IPS-NIHi11 (cell line): ENCODE results near the gene DBX2.
"Not testable (repeated sequence)": the region's sequence is repeated elsewhere in the genome, so short reads cannot be mapped to it uniquely, and the experiment has no call there.

ENCODE experiments used
- DNase-seq: peaks from one replicate; pipeline ENCODE4 v3.0.0; 2012; ENCODE audit warnings: mixed read lengths, low spot score

DBX2 gene

DNA sequence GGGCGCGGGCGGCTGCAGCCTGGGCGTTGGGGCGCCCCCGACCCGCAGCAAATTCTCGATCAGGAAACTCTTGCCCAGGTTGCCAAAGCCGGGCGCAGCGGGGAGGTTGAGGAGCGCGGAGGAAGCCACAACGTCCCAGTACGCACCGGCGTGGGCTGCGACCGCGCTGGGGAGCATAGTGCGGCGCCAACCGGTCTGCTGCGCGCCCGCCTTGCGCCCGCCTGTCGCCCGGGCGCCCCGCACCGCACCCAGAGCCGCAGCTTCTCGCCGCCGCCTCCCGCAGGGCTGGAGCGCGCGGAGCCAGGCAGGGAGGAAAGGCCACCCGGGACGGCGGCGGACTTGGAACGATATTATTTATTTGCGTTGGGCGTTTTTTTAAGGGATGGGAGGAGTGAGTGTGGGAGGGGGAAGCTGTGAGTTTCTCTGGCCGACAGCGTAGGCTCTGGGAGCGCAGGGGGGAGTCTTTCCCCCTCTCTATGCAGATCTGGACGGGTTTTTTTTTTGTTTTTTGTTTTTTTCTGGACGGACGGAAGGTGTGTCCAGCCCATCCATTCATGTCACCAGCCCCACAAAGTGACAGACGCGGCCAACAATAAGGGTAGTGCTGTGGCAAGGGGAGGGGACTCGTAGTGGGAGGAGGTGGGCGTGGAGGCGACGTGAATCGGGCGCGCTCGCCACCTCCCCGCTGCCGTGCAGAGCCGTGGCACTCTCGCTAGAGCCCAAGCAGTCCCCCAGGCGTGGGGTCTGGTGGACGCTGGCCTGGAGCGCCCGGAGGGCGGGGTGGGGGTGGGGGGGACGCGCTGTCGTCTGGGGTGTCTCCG, at the start of gene DBX2:
Gene DBX2 (minus strand): TSS at position 349 of the 821 bp plus-strand sequence. CDS start 172 bp downstream, at position 177.
- DNase-seq: peak; percentile 64

DNA sequence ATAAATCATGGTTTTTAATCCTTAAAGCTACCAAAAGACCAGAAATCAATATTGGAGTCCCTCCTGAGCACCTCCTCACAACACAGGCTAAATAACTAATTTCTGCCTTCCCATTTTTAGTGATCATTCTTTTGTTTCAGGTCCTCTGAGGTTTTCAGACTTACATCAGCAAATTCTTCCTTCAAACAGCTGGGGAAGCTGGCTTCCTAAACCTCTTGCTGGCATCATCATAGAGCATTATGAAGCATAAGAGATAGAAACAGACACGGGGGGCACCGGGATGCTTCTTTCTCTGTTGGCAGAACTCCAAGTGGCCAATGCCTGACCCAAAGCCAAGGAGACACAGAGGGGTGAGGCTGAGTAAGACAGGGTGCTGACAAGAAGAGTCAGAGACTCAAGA, 47.9 kb upstream of the DBX2 start:
- no peak for DNase-seq

DNA sequence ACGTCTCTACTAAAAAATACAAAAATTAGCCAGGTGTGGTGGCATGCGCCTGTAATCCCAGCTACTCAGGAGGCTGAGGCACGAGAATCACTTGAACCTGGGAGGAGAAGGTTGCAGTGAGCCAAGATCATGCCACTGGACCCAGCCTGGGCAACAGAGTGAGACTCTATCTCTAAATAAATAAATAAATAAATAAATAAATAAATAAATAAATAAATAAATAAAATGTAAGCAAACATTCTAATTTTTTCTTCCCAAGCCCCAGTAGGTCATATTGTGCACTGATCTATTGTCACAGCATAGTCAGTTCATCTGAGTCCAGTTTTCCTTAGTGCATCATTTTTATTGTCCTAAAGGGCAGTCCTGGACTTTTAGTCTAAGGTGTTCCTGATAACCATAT, 44.5 kb upstream of the DBX2 start:
- not testable (repeated sequence) for DNase-seq

DNA sequence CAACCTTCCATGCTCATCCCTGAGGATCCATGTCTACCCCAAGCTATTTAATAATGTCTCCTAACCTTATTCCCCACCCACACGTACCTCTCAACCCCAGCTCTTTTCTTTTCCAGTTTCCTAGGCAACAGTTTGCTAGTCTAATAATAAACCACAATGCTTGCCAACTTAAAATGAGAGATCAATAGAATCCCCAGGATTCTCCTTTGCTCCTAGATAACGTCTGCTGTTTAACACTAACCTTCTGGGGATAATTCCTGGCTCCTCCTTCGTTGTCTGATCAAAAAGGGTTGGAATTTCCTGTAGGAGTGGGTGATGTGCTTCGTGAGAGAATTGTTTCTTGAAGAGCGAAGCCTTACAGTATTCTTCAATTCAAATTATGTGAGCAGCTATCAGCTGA, 42.2 kb upstream of the DBX2 start:
- no peak for DNase-seq

DNA sequence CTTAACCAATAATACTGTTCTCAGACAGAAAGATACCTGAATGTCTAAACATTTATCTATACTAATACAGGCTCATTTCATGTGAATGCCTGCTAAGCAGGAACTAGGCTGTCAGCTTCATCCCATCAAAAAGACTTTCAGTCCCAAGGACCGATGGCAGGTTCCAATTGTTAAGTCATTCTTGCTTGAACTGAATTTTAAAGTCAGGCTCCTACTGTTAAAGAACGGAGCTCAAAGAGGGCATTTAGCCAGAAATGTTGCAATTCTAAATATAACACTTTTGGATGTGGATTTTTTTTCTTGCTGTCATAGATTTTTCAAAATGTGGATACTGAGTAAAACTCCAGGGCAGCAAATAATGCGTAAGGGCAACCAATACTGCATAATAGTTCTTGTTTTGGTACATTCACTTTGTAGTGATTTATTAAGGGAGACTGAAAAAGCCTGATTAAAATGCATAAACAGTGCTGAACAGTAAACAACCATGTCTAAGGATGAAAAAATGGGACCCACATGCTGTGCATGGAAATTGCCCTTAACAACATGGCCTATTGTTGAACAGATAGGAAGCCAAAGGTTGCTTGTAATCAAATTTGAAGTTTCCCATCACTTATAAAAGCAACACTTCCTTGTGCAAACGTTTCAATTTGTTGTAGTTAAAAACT, 38.6 kb upstream of the DBX2 start:
- DNase-seq: no peak

DNA sequence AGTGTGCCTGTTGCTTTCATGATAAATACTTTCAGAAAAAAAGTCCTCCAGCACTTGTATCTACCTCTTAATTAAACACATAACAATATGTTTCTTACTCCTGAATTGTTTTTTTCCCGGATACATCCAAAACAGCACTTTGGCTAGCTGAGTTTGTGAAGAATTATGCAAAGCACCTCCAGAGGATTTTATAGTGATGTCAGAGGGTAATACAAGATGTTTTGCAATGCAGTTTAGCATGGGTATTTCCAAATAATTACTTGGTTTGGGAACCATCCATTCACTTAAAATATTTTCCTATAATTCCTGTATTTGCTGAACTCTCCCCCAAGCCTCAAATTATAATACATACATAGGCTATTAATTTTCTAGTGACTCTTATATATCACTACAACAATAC, 37.7 kb upstream of the DBX2 start:
- DNase-seq: no peak

DNA sequence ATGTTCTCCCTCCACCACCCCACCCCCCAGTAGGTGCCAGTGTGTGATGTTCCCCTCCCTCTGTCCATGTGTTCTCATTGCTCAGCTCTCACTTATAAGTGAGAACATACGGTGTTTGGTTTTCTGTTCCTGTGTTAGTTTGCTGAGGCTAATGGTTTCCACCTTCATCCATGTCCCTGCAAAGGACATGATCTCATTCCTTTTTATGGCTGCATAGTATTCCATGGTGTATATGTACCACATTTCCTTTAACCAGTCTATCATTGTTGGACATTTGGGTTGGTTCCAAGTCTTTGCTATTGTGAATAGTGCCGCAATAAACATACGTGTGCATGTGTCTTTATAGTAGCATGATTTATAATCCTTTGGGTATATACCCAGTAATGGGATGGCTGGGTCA, 33.3 kb upstream of the DBX2 start:
- not testable (repeated sequence) for DNase-seq

DNA sequence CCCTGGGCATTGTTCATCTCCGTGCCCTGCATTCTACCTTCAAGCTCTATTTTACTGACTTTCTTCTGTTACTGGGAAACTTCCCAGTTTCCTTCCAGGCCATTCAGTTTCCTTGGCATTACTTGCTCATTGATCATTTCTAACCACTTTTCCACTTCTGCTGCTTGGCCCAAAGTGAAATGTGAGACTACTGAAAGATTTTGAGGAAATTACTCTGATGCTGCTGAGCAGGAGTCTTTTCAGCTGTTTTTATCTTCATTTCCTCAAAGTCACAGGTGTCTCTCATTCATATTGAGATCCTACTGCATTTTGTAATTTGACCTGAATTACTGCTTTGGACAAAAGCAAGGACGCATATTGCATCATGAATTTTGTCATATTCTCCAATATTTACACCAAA, 26.4 kb upstream of the DBX2 start:
- DNase-seq: no peak

DNA sequence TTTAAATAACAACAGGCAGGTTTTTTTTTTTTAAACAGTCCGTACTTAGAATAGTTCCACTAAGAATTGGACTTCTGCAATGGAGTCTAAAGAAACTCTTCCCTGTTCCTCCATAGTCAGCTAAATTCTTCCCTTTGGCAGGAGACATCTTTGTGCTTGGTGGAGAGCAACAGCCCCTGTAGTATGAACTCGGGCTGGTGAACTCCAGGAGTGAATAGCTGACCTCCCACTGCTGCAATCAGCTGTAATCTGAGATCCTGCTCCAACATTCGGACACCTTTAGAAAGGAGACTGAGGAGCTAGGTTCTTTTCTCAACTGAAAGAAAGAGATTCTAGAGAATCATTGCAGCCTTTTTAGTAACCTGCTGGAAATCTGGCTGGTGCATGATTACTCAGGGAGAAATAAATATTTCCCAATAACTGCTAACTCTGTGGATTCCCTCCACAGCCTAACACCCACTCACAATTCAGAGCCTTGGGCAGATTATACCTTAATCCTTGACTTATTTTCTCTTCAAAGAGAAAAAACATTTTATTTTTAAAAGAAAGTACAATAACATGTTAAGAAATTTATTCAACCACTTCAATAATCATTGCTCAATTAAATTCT, 25.6 kb upstream of the DBX2 start:
- DNase-seq: peak; percentile 63

DNA sequence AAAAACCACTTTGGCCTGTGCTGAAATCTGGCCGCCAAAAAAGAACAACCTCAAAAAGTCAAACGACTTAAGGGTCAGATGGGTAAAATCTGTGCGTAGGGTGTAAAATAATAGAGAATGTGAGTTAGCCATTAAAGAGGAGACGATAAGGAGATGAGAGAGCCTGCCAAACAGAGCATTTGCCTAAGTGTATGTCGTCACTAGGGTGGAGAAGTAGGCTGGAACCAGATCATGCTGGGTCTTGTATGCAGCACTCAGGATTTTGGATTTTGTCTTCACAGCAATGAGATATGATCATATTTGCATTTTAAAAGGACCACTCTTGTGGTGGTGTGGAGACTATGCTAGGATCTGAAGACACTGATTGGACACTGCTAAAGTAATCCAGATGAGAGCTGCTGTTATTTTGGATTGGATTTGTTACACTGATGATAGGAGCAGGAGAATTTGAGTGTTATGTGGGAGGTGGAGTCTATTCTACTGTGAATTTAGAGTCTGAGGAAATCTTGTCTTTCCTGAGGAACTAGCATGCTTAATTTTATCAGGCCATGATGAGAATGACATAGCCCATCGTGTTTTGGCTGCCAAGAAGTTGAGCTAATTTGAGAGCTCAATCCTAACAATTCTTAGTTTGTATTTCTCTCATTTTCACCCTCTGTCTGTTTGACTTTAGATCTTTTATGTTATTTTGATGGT, 24.8 kb upstream of the DBX2 start:
- DNase-seq: no peak

DNA sequence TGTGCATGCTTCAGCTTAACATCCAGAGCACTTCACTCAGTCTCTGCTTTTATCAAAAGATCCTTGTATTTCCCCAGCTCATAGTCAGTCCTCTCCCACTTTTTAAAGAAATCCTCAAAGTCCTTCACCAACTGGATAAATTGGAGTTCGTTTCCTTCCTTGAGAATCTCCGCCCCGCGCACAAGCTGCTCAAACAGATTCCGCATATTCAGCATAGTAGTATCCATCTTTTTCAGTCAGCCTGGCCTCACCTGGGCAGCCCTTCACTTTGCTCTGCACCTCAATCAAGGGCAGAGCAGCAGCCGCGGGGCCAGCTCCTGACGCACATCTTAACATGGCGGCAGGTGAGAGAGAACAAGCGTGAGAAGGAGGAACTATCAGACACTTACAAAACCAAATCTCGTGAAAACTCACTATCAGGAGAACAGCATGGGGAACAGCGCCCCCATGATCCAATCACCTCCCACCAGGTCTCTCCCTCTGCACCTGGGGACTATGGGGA, 14.3 kb upstream of the DBX2 start:
- DNase-seq: no peak

DNA sequence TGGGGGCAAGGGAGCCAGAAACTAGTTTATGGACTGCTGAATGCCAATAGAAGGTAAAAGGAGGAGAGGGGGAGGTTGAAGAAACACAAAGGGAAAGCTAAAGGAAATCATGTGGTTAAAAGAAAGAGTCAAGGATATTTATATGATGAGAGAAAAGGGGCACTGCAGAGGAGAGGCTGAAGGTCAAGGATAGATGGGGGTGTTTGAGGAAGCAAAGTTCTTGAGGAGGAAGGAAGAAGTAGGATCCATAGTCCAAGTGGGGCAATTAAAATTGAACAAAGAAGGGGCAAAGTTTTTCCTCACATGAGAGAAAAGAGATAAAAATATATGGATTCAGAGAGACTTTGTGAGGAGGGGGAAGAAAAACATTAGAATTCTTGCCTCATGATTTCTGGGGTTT, 10.1 kb upstream of the DBX2 start:
- DNase-seq: no peak

DNA sequence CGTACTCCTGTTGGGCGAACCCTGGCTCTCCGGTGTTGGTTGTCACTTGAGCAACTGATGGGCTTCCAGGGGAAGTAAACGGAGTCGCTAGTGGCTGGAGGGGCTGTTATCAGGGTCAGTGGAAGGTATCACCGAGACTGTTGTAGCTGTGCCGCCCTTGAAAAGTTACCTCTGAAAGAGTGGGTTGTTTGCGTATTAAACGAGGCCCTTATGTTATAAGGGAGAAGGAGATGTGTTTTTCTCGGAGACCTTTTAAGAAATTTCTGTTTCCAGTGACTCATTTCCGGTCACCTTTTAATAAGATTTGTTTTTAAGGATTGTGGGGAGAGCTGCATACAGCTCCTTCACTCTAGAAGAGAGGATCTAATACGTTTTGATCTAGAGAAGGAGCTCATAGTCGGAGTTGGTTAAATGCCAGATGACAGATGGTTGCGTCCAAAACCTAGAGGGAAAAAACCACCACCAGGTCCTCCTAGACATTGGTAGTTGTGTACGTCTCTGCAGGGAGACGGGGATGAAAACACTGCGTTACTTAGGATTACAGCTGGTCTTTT, 750 bp upstream of the DBX2 start:
- DNase-seq: no peak

DNA sequence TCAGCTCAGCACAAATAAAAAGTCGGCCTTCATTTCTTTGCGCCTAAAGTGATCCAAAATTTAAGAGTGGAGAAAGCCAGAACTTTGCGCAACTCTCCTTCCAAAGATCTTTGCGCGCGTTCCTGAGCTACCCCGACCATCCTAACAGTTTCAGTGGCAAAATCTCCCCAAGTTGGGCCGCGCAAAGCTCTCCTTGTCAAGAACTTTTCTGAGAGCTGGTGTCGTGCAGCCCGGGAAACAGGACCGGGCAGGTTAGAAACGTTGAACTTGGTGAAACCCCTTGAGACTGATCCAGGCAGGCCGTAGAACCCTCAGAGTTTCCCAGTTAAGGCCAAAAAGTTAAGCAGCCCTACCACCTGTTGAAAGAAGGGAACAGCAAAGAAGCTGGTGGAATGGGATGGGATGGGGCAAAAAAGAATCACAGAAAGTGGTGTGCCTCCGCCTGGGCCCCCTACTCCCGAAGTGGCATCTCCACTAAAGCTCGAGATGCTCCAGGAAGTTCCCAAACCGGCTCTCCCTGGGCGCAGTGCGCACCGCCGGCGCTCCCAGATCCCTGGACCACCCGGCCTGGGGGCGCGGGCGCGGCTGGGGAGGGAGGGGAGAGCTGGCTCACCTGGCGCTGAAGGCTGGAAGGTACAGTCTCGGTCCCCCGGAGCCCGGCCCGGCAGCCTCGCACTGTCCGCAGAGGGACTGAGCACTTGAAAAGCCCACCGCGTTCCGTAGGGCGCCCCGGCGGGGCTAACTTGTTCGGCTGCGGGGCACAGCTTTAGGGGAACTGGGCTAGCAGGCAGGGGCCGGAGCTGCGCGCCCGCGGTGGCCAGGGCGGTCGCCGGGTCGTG, 768 bp downstream of the DBX2 start:
- peak; percentile 45 for DNase-seq

DNA sequence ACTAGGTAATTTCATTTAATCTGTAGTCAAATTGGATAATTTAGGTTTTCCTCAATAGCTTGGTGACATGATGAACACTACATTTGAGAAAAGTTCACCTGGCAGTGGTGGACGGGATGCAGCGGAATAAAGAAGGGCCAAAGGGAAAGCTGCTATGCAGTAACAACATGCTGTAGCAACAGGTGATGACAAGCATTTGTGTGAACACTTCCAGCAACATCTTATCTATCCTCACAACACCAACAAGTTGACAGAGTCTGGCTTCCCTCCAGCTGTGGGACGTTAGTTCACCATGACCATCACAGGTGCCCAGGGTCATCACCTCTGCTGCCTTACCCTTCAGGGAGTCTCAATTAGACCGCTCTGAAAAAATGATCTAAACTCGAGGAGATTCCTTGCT, 8.3 kb downstream of the DBX2 start:
- no peak for DNase-seq

DNA sequence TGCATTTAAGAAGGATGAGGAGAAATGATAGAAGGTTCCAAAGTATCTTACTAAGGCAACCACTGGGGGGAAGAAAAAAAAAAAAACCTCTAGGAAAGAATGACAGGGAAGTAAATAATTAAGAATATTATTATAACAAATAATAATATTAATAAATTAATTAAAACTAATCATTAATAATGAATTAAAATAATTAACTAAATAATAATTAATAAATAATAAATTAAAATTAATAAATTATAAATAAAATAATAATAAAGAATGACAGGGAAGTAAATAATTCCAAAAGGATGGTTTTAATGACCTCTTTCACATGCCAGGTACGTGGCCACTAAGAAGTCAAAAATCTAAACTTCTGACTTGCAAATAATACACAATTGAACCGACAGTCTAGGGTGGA, 9.9 kb downstream of the DBX2 start:
- no peak for DNase-seq

DNA sequence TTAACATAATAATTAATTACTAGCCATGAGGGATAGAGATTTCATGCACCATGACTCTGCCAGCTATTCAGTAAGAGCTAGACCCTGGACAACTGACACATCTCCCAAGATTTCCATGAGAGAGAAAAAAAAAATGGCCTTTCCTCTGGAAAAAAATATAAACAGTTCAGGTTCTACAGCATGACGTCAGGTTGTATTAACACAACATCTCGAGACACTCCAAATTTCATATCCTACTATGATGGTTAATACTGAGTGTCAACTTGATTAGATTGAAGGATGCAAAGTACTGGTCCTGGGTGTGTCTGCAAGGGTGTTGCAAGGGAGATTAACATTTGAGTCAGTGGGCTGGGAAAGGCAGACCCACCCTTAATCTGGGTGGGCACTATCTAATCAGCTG, 11.1 kb downstream of the DBX2 start:
- DNase-seq: no peak

DNA sequence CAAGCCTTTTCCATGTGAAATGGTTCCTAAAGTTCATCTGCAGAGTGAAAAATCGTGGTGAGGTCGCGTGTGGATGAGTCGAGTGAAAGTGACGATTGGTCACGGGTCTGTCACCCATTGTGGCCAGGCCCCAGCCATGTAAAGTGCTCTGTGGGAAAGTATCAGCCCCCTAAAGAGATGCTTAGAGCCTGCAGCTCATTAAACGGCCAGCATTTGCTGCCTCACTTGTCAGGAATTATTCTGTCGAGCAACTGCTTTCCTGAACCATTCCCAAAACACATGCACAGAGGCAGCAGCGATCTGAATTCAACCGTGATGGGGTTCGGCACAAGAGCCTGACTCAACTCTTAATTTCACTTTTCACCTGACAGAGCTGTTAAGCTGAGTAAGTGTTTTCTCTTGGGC, 16.0 kb downstream of the DBX2 start:
- DNase-seq: no peak

DNA sequence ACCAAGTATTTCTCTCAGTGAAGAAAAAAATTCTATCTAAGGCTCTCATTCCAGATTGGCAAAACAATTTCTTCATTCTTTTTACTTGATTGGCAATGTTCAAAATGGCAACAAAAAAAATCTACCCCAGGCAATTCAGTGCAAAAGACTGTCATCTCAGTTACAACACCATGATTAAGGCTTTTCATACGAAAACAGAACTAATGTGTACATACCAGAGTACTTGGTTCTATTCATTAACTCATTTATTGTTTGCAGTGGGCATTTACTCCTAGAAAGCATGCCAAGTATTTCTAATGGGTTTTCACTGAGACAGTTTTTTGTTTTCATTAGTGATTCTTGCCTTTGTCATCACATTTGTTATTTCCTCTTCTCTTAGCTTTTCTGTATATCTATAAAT, 33.0 kb downstream of the DBX2 start:
- DNase-seq: no peak

DNA sequence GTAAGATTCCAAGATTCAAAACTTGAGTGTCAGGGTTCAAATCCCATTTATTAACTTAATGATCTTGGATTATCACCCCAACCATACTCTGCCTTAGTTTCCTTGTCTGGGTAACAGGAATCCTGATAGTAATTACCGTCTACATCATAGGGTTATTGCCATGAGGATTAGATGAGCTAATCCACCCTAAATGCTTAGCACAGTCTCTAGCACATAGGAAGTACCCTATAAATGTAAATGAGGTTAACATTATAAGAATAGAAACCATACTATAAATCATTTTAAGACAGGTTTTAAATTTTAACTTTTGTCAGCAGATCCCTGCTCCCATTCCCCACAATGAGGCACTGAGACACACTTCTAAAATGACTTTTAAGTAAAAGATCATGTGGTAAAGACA, 36.5 kb downstream of the DBX2 start:
- DNase-seq: no peak

DNA sequence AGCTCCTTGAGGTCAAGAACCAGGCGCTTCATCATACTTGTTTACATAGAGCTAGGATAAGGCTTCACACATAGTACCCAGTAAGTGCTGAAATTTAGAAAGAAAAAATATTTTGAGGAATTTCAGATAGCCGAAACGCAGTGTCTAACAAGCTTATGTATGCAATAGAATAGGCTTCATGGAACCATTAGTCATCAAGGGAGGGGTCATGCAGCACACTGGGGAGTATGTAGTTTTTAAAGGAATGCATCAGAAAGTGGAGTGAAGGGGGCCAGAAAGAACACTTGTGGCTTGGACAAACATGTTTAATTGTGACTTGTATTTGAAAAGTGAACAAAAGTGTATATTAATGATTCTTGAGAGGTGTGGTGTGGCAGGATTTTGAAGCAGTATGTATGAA, 38.1 kb downstream of the DBX2 start:
- no peak for DNase-seq
